ENCODE measurements around the gene KLHL41. TPM values are rescaled to one million over a fixed set of nuclear protein-coding genes. Genes with fewer than 3 reads are reported as not detected.

Gene KLHL41
- total and polyA plus RNA-seq, 2 of the 13 experiments (the other 11 are each of a cell fraction or from before 2014, with no cell fraction given) = 0.07 to 0.31 TPM

DNA sequence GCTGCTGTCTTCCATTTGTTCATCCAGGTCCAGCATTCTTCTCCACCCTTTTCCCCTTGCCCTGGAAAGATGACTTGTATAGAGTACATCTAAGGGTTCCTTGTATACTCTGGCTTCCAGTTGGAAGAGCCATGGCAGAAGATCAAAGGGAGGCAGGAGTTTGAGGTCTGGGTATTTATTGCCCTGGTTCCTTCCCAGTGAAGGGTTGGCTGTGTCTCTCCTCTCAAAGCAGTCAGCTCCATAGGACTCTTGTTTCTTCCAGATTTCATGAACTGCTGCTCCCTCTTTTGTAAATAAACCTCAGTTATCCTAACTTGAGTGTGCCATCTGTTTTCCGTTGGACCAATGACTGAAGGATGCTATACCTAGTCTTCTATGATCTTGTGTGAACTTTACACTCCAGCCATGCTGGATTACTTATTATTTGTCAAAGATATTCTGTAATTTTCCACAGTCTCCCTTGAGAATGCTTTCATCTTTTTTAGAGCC is 23.8 kb upstream of the KLHL41 start (continued):
- TF ChIP-seq, protein P1, sequence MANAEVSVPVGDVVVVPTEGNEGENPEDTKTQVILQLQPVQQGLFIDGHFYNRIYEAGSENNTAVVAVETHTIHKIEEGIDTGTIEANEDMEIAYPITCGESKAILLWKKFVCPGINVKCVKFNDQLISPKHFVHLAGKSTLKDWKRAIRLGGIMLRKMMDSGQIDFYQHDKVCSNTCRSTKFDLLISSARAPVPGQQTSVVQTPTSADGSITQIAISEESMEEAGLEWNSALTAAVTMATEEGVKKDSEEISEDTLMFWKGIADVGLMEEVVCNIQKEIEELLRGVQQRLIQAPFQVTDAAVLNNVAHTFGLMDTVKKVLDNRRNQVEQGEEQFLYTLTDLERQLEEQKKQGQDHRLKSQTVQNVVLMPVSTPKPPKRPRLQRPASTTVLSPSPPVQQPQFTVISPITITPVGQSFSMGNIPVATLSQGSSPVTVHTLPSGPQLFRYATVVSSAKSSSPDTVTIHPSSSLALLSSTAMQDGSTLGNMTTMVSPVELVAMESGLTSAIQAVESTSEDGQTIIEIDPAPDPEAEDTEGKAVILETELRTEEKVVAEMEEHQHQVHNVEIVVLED (CRISPR knock-in tag; IDR thresholded peaks at IDR 0.05; ENCODE audit: borderline replicate concordance) = no peak
- no peak for TF ChIP-seq SRY (CRISPR knock-in tag; IDR thresholded peaks at IDR 0.05)
- TF ChIP-seq ZNF652 (CRISPR knock-in tag; IDR thresholded peaks at IDR 0.05; ENCODE audit: borderline replicate concordance, low read depth) = no peak
- no peak for TF ChIP-seq ATM (IDR thresholded peaks at IDR 0.05; ENCODE audit: borderline replicate concordance)
- no peak for TF ChIP-seq ZNF746 (CRISPR knock-in tag; IDR thresholded peaks at IDR 0.05)
- TF ChIP-seq, protein P2, sequence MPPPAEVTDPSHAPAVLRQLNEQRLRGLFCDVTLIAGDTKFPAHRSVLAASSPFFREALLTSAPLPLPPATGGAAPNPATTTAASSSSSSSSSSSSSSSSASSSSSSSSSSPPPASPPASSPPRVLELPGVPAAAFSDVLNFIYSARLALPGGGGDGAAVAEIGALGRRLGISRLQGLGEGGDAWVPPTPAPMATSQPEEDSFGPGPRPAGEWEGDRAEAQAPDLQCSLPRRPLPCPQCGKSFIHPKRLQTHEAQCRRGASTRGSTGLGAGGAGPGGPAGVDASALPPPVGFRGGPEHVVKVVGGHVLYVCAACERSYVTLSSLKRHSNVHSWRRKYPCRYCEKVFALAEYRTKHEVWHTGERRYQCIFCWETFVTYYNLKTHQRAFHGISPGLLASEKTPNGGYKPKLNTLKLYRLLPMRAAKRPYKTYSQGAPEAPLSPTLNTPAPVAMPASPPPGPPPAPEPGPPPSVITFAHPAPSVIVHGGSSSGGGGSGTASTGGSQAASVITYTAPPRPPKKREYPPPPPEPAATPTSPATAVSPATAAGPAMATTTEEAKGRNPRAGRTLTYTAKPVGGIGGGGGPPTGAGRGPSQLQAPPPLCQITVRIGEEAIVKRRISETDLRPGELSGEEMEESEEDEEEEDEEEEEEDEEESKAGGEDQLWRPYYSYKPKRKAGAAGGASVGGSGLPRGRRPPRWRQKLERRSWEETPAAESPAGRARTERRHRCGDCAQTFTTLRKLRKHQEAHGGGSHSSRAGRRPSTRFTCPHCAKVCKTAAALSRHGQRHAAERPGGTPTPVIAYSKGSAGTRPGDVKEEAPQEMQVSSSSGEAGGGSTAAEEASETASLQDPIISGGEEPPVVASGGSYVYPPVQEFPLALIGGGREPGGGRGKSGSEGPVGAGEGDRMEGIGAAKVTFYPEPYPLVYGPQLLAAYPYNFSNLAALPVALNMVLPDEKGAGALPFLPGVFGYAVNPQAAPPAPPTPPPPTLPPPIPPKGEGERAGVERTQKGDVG (CRISPR knock-in tag; IDR thresholded peaks at IDR 0.05; ENCODE audit: borderline replicate concordance) = no peak
- TF ChIP-seq, protein P3, sequence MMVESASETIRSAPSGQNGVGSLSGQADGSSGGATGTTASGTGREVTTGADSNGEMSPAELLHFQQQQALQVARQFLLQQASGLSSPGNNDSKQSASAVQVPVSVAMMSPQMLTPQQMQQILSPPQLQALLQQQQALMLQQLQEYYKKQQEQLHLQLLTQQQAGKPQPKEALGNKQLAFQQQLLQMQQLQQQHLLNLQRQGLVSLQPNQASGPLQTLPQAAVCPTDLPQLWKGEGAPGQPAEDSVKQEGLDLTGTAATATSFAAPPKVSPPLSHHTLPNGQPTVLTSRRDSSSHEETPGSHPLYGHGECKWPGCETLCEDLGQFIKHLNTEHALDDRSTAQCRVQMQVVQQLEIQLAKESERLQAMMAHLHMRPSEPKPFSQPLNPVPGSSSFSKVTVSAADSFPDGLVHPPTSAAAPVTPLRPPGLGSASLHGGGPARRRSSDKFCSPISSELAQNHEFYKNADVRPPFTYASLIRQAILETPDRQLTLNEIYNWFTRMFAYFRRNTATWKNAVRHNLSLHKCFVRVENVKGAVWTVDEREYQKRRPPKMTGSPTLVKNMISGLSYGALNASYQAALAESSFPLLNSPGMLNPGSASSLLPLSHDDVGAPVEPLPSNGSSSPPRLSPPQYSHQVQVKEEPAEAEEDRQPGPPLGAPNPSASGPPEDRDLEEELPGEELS (CRISPR knock-in tag; IDR thresholded peaks at IDR 0.05) = no peak
- no peak for TF ChIP-seq RBFOX2 (IDR thresholded peaks at IDR 0.05; ENCODE audit: low read depth, low read length)
- TF ChIP-seq TP53 (CRISPR knock-in tag; conservative IDR thresholded peaks at IDR 0.05) = no peak
- TF ChIP-seq ZNF766 (CRISPR knock-in tag; IDR thresholded peaks at IDR 0.05; ENCODE audit: borderline replicate concordance) = no peak
- TF ChIP-seq, protein P4, sequence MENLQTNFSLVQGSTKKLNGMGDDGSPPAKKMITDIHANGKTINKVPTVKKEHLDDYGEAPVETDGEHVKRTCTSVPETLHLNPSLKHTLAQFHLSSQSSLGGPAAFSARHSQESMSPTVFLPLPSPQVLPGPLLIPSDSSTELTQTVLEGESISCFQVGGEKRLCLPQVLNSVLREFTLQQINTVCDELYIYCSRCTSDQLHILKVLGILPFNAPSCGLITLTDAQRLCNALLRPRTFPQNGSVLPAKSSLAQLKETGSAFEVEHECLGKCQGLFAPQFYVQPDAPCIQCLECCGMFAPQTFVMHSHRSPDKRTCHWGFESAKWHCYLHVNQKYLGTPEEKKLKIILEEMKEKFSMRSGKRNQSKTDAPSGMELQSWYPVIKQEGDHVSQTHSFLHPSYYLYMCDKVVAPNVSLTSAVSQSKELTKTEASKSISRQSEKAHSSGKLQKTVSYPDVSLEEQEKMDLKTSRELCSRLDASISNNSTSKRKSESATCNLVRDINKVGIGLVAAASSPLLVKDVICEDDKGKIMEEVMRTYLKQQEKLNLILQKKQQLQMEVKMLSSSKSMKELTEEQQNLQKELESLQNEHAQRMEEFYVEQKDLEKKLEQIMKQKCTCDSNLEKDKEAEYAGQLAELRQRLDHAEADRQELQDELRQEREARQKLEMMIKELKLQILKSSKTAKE (CRISPR knock-in tag; IDR thresholded peaks at IDR 0.05; ENCODE audit: borderline replicate concordance) = no peak
- TF ChIP-seq GPN1 (CRISPR knock-in tag; IDR thresholded peaks at IDR 0.05; ENCODE audit: borderline replicate concordance) = no peak
- no peak for TF ChIP-seq CREB1 (IDR thresholded peaks at IDR 0.05)
- 0 out of 2 replicates have a peak, but pooled peaks have one; percentile 18 for TF ChIP-seq CREB1 (CRISPR knock-in tag; IDR thresholded peaks at IDR 0.05)
- peak; percentile 35; the same call in 1 of the 2 replicates for TF ChIP-seq RCOR2 (CRISPR knock-in tag; IDR thresholded peaks at IDR 0.05)
- no peak for TF ChIP-seq NFYC (CRISPR knock-in tag; IDR thresholded peaks at IDR 0.05)
- TF ChIP-seq ZKSCAN8 (CRISPR knock-in tag; IDR thresholded peaks at IDR 0.05; ENCODE audit: borderline replicate concordance) = peak; percentile 22; the same call in 1 of the 2 replicates
- TF ChIP-seq NFIC (IDR thresholded peaks at IDR 0.05; ENCODE audit: low read length) = peak; percentile 67; the same call in 1 of the 2 replicates
- no peak; the same call in 1 of the 2 replicates for TF ChIP-seq NR2F6 (IDR thresholded peaks at IDR 0.05)
- no peak for TF ChIP-seq NR2F6 (CRISPR knock-in tag; IDR thresholded peaks at IDR 0.05)
- TF ChIP-seq, protein P5, sequence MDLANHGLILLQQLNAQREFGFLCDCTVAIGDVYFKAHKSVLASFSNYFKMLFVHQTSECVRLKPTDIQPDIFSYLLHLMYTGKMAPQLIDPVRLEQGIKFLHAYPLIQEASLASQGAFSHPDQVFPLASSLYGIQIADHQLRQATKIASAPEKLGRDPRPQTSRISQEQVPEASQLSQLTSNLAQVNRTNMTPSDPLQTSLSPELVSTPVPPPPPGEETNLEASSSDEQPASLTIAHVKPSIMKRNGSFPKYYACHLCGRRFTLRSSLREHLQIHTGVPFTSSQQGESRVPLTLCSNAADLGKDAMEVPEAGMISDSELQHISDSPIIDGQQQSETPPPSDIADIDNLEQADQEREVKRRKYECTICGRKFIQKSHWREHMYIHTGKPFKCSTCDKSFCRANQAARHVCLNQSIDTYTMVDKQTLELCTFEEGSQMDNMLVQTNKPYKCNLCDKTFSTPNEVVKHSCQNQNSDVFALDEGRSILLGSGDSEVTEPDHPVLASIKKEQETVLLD (CRISPR knock-in tag; IDR thresholded peaks at IDR 0.05; ENCODE audit: low read depth) = no peak

Data from HepG2 (cell line).